Mesenchymal stem cell (in vitro differentiated cells and primary cell): ENCODE results near the gene SYMPK.
"Not testable (repeated sequence)": the region's sequence is repeated elsewhere in the genome, so short reads cannot be mapped to it uniquely, and the experiment has no call there.

ENCODE experiments used
- DNase-seq: peaks from one replicate; pipeline ENCODE4 v3.0.0-alpha.2; 2013
- H2AFZ ChIP-seq: one replicate; pipeline ENCODE4 v1.6.1; 2013; ENCODE audit warnings: low read depth, mild to moderate bottlenecking, control low read depth, inconsistent platforms, low read length, moderate library complexity
- H2AK5ac ChIP-seq: 2 replicates; pipeline ENCODE4 v1.6.1; 2013; ENCODE audit warnings: low read length, moderate library complexity, mild to moderate bottlenecking, inconsistent platforms; ENCODE audit not compliant: severe bottlenecking
- H2BK120ac ChIP-seq: one replicate; pipeline ENCODE4 v1.6.1; 2013; ENCODE audit warnings: low read depth, mild to moderate bottlenecking, inconsistent platforms, low read length, moderate library complexity
- H2BK12ac ChIP-seq, 2 experiments: one replicate each; pipeline ENCODE4 v1.6.1; 2013; ENCODE audit warnings: inconsistent platforms in 2 of 2, low read length in 2 of 2, mild to moderate bottlenecking in 2 of 2, moderate library complexity in 2 of 2, control low read depth in 1 of 2
- H2BK15ac ChIP-seq: one replicate; pipeline ENCODE4 v1.6.1; 2013; ENCODE audit warnings: mild to moderate bottlenecking, low read depth, inconsistent platforms; ENCODE audit not compliant: poor library complexity, severe bottlenecking
- H2BK5ac ChIP-seq: 2 replicates; pipeline ENCODE4 v1.6.1; 2013; ENCODE audit warnings: low read depth, mild to moderate bottlenecking, low read length, control low read depth, inconsistent platforms; ENCODE audit not compliant: poor library complexity, severe bottlenecking
- H3K14ac ChIP-seq, 2 experiments: one replicate each; pipeline ENCODE4 v1.6.1; 2013; ENCODE audit warnings: inconsistent platforms in 2 of 2, low read length in 2 of 2, control low read depth in 1 of 2, mild to moderate bottlenecking in 1 of 2, moderate library complexity in 1 of 2
- H3K18ac ChIP-seq, 2 experiments: one replicate each; pipeline ENCODE4 v1.6.1; 2013; ENCODE audit warnings: inconsistent platforms in 2 of 2, low read length in 2 of 2, control low read depth in 1 of 2, low read depth in 1 of 2, mild to moderate bottlenecking in 1 of 2
- H3K23ac ChIP-seq, 2 experiments: one replicate each; pipeline ENCODE4 v1.6.1; 2013; ENCODE audit warnings: inconsistent platforms in 2 of 2, low read length in 2 of 2, mild to moderate bottlenecking in 2 of 2, moderate library complexity in 2 of 2, control low read depth in 1 of 2
- H3K27ac ChIP-seq: 2 replicates; pipeline ENCODE4 v1.5.1; 2013; ENCODE audit warnings: mild to moderate bottlenecking, moderate library complexity, low read length, control low read depth, inconsistent platforms; ENCODE audit not compliant: poor library complexity, severe bottlenecking
- H3K27me3 ChIP-seq, 2 experiments: 2 replicates each; pipeline versions ENCODE4 v1.6.1 to v1.7.0; 2013; ENCODE audit warnings: low read length in 2 of 2, mild to moderate bottlenecking in 2 of 2, moderate library complexity in 2 of 2, control low read depth in 1 of 2, inconsistent platforms in 1 of 2; ENCODE audit not compliant: control insufficient read depth in 1 of 2, insufficient read depth in 1 of 2
- H3K36me3 ChIP-seq, 2 experiments: 2 replicates each; pipeline versions ENCODE4 v1.6.1 to v1.7.0; 2013; ENCODE audit warnings: low read length in 2 of 2, control low read depth in 1 of 2, inconsistent platforms in 1 of 2, low read depth in 1 of 2, mild to moderate bottlenecking in 1 of 2; ENCODE audit not compliant: insufficient read depth in 2 of 2, control insufficient read depth in 1 of 2
- H3K4ac ChIP-seq, 2 experiments: one replicate each; pipeline ENCODE4 v1.6.1; 2013; ENCODE audit warnings: inconsistent platforms in 2 of 2, low read length in 2 of 2, mild to moderate bottlenecking in 2 of 2, moderate library complexity in 2 of 2, control low read depth in 1 of 2, low read depth in 1 of 2
- H3K4me1 ChIP-seq: 2 replicates; pipeline ENCODE4 v1.6.1; 2013; ENCODE audit warnings: low read depth, low read length, control low read depth; ENCODE audit not compliant: control insufficient read depth, insufficient read depth
- H3K4me2 ChIP-seq: 2 replicates; pipeline ENCODE4 v1.6.1; 2013; ENCODE audit warnings: low read length, mild to moderate bottlenecking, inconsistent platforms; ENCODE audit not compliant: poor library complexity, severe bottlenecking
- H3K4me3 ChIP-seq, 2 experiments: 2 replicates each; pipeline versions ENCODE4 v1.5.1 to v1.7.0; 2013; ENCODE audit warnings: low read length in 2 of 2, mild to moderate bottlenecking in 2 of 2, control low read depth in 1 of 2, low read depth in 1 of 2; ENCODE audit not compliant: insufficient read depth in 1 of 2
- H3K79me1 ChIP-seq: replicated peaks from 2 replicates; pipeline ENCODE4 v1.6.1; 2013; ENCODE audit warnings: mild to moderate bottlenecking, control low read depth, low read length, inconsistent platforms; ENCODE audit not compliant: poor library complexity, severe bottlenecking
- H3K9ac ChIP-seq: 2 replicates; pipeline ENCODE4 v1.7.0; 2013; ENCODE audit warnings: mild to moderate bottlenecking, low read length, moderate library complexity
- H3K9me3 ChIP-seq: 2 replicates; pipeline ENCODE4 v1.7.0; 2013; ENCODE audit warnings: mild to moderate bottlenecking, low read length; ENCODE audit not compliant: control insufficient read depth
- H4K8ac ChIP-seq: one replicate; pipeline ENCODE4 v1.6.1; 2013; ENCODE audit warnings: inconsistent platforms, mild to moderate bottlenecking, low read length, moderate library complexity
- H4K91ac ChIP-seq: one replicate; pipeline ENCODE4 v1.6.1; 2013; ENCODE audit warnings: mild to moderate bottlenecking, low read length, inconsistent platforms
- WGBS: methylation state at CpG from one replicate; pipeline ENCODE4 v1.1.7; 2013; ENCODE audit warnings: mixed read lengths; 5-methylcytosine and 5-hydroxymethylcytosine counted together

Gene SYMPK

GRCh38 chr19:45800070-45800553, 62.8 kb downstream of the SYMPK start:
- H3K9ac ChIP-seq, result no peak overlapping the region
- H4K8ac ChIP-seq, result peak overlapping the region; percentile 12
- no peak overlapping the region for H2AK5ac ChIP-seq
- H3K4me3 ChIP-seq, result no peak overlapping the region
- peaks cover 20% of the 10 kb centered on the region for H3K4me1 ChIP-seq
- no peak overlapping the region for H4K91ac ChIP-seq
- no peak overlapping the region for H3K14ac ChIP-seq
- no peak overlapping the region for H3K23ac ChIP-seq
- no peak overlapping the region for H3K4me2 ChIP-seq
- H3K27ac ChIP-seq, result no peak overlapping the region
- peak overlapping the region; percentile 39 for H2BK15ac ChIP-seq
- no peaks in the 10 kb centered on the region for H3K9me3 ChIP-seq
- no peaks in the 10 kb centered on the region for H3K79me1 ChIP-seq
- H2BK12ac ChIP-seq, result peak overlapping the region; percentile 21 to 82
- 71% methylated on average over 7 of the region's 8 CpGs for WGBS
- H2BK5ac ChIP-seq, result no peak overlapping the region
- no peaks in the 10 kb centered on the region for H3K36me3 ChIP-seq
- no peak overlapping the region for H3K4ac ChIP-seq
- H2AFZ ChIP-seq, result no peak overlapping the region
- peak; percentile 83 for DNase-seq
- no peak overlapping the region for H2BK120ac ChIP-seq
- H3K18ac ChIP-seq, result peak overlapping the region in 1 of 2 experiments; percentile 25
- no peaks in the 10 kb centered on the region for H3K27me3 ChIP-seq

GRCh38 chr19:45799541-45799940, 63.4 kb downstream of the SYMPK start:
- not testable (repeated sequence) for H2AFZ ChIP-seq, H3K23ac ChIP-seq, H3K9me3 ChIP-seq, H3K4me3 ChIP-seq, H3K9ac ChIP-seq, H3K79me1 ChIP-seq, H2BK120ac ChIP-seq, H2AK5ac ChIP-seq, H3K14ac ChIP-seq, H2BK5ac ChIP-seq, H3K27me3 ChIP-seq, H3K18ac ChIP-seq, DNase-seq, H2BK15ac ChIP-seq, H4K8ac ChIP-seq, H3K27ac ChIP-seq, H4K91ac ChIP-seq, H3K36me3 ChIP-seq, H3K4ac ChIP-seq, H3K4me2 ChIP-seq
- WGBS, result 96% methylated on average over 4 of the region's 5 CpGs
- Histone ChIP-seq H3K4me1 (peaks cover 20% of the 10 kb centered on the region), H2BK12ac (peak overlapping the region in 1 of 2 experiments; percentile 38)

GRCh38 chr19:45798995-45799517, 63.9 kb downstream of the SYMPK start:
- H2BK120ac ChIP-seq, result no peak overlapping the region
- WGBS, result 19% methylated on average over 9 of the region's 10 CpGs
- no peak overlapping the region for H2BK15ac ChIP-seq
- peaks cover 20% of the 10 kb centered on the region for H3K4me1 ChIP-seq
- H4K91ac ChIP-seq, result no peak overlapping the region
- H3K4ac ChIP-seq, result no peak overlapping the region
- DNase-seq, result peak; percentile 83
- H3K4me2 ChIP-seq, result no peak overlapping the region
- H2BK5ac ChIP-seq, result no peak overlapping the region
- no peak overlapping the region for H4K8ac ChIP-seq
- H3K9me3 ChIP-seq, result no peaks in the 10 kb centered on the region
- no peak overlapping the region for H3K4me3 ChIP-seq
- no peaks in the 10 kb centered on the region for H3K27me3 ChIP-seq
- H3K27ac ChIP-seq, result no peak overlapping the region
- H3K23ac ChIP-seq, result no peak overlapping the region
- no peak overlapping the region for H3K9ac ChIP-seq
- no peaks in the 10 kb centered on the region for H3K79me1 ChIP-seq
- no peaks in the 10 kb centered on the region for H3K36me3 ChIP-seq
- no peak overlapping the region for H3K14ac ChIP-seq
- H2BK12ac ChIP-seq, result no peak overlapping the region
- H3K18ac ChIP-seq, result no peak overlapping the region
- H2AK5ac ChIP-seq, result no peak overlapping the region
- no peak overlapping the region for H2AFZ ChIP-seq

- no peak overlapping the region for H2BK5ac ChIP-seq
- no peak overlapping the region for H4K91ac ChIP-seq
- H3K9ac ChIP-seq, result no peak overlapping the region
- DNase-seq, result no peak
- WGBS, result 89% methylated on average over 2 of the region's 2 CpGs
- no peak overlapping the region for H2AFZ ChIP-seq
- no peak overlapping the region for H2BK12ac ChIP-seq
- H3K18ac ChIP-seq, result no peak overlapping the region
- H3K23ac ChIP-seq, result no peak overlapping the region
- H3K36me3 ChIP-seq, result peaks cover 6 to 10% of the 10 kb centered on the region in 2 experiments
- no peak overlapping the region for H2AK5ac ChIP-seq
- no peak overlapping the region for H3K4me3 ChIP-seq
- no peak overlapping the region for H2BK120ac ChIP-seq
- H3K27ac ChIP-seq, result no peak overlapping the region
- H3K4ac ChIP-seq, result no peak overlapping the region
- peaks cover 19% of the 10 kb centered on the region for H3K4me1 ChIP-seq
- H3K14ac ChIP-seq, result no peak overlapping the region
- no peaks in the 10 kb centered on the region for H3K27me3 ChIP-seq
- H3K9me3 ChIP-seq, result no peaks in the 10 kb centered on the region
- H2BK15ac ChIP-seq, result no peak overlapping the region
- no peak overlapping the region for H3K4me2 ChIP-seq
- no peak overlapping the region for H4K8ac ChIP-seq
- H3K79me1 ChIP-seq, result peaks cover 7% of the 10 kb centered on the region
These were observed 68.3 kb downstream of the SYMPK start for GRCh38 chr19:45794627-45795026.
